Lower lobe of right lung (tissue), 2 donors: ENCODE measurements around the gene PON1. TPM values are rescaled to one million over a fixed set of nuclear protein-coding genes. Genes with fewer than 3 reads are reported as not detected.
A peak's percentile ranks its signal among the peaks of the same experiment; 100 is the strongest.

Source experiments
- ATAC-seq, 2 donors: fragments of 200-7000 bp; cut with Tn5 transposase; one replicate each; pipeline ENCODE4 v1.9.1; 2020 to 2022; ENCODE audit warnings: mild to moderate bottlenecking in 2 of 2, moderate library complexity in 2 of 2
- DNase-seq: peaks from one replicate; pipeline ENCODE4 v3.0.0-alpha.2; 2020
- H3K27ac ChIP-seq: fragments of 200-600 bp; one replicate; pipeline ENCODE4 v1.8.0; 2022
- H3K27me3 ChIP-seq: fragments of 200-600 bp; one replicate; pipeline ENCODE4 v1.8.0; 2022; ENCODE audit warnings: low read depth
- H3K36me3 ChIP-seq: fragments of 200-600 bp; one replicate; pipeline ENCODE4 v1.8.0; 2022; ENCODE audit warnings: mild to moderate bottlenecking
- H3K4me1 ChIP-seq: fragments of 200-600 bp; one replicate; pipeline ENCODE4 v1.8.0; 2022
- H3K4me3 ChIP-seq: fragments of 200-600 bp; one replicate; pipeline ENCODE4 v1.8.0; 2022; ENCODE audit warnings: mild to moderate bottlenecking
- H3K9me3 ChIP-seq: fragments of 200-600 bp; one replicate; pipeline ENCODE4 v1.8.0; 2022
- CTCF ChIP-seq: fragments of 200-600 bp; IDR thresholded peaks from one replicate; pipeline ENCODE4 v1.8.0; 2022; ENCODE audit warnings: antibody characterized with exemption, mild to moderate bottlenecking
- intact Hi-C: fragments of 100-400 bp; cut with DNase I; formaldehyde crosslinking; loops from one replicate; pipeline ENCODE4 v1.11.0; 2022
- total RNA-seq: library from RNA; stranded (reverse); fragmentation: NEBNext Ultra II Directional; extraction: Animal tissue kit (Norgen Biotek cat#: 25700); gene quantifications from one replicate; pipeline ENCODE4 v1.2.1, GENCODE V29; 2021
- donor health status: DM: no; HTN: yes; CAD: no; lungs with severe emphysema.

PON1 gene
- total RNA-seq, 1 donor from 2014 or later: 0.24 TPM

GRCh38 chr7:95295397-95295796 lies 28.9 kb downstream of the PON1 start:
- Histone ChIP-seq H3K4me3 (no peak overlapping the region), H3K4me1 (no peaks in the 10 kb centered on the region), H3K9me3 (no peaks in the 10 kb centered on the region), H3K36me3 (no peaks in the 10 kb centered on the region), H3K27me3 (no peaks in the 10 kb centered on the region), H3K27ac (no peak overlapping the region)
- no peak for ATAC-seq
- TF ChIP-seq CTCF: no peak
- intact Hi-C loops: no loop called here
- no peak for DNase-seq

GRCh38 chr7:95290166-95290830 lies 34.0 kb downstream of the PON1 start:
- H3K27me3 ChIP-seq: no peaks in the 10 kb centered on the region
- TF ChIP-seq CTCF: no peak
- DNase-seq: no peak
- intact Hi-C loops: no loop called here
- H3K4me3 ChIP-seq: no peak overlapping the region
- no peak for ATAC-seq
- H3K9me3 ChIP-seq: no peaks in the 10 kb centered on the region
- H3K36me3 ChIP-seq: peaks cover 5% of the 10 kb centered on the region
- no peak overlapping the region for H3K27ac ChIP-seq
- H3K4me1 ChIP-seq: no peaks in the 10 kb centered on the region

- ATAC-seq: no peak
- H3K4me3 ChIP-seq: no peak overlapping the region
- H3K36me3 ChIP-seq: peaks cover 5% of the 10 kb centered on the region
- no peaks in the 10 kb centered on the region for H3K27me3 ChIP-seq
- H3K27ac ChIP-seq: no peak overlapping the region
- intact Hi-C loops: no loop called here
- TF ChIP-seq CTCF: no peak
- DNase-seq: no peak
- H3K9me3 ChIP-seq: no peaks in the 10 kb centered on the region
- no peaks in the 10 kb centered on the region for H3K4me1 ChIP-seq
These were observed 38.2 kb downstream of the PON1 start for GRCh38 chr7:95286096-95286495.

GRCh38 chr7:95279417-95279816 lies 44.9 kb downstream of the PON1 start:
- DNase-seq (no peak), ATAC-seq (peak in 1 of 2 donors; percentile 54)
- no peak overlapping the region for H3K4me3 ChIP-seq
- no peaks in the 10 kb centered on the region for H3K27me3 ChIP-seq
- H3K27ac ChIP-seq: no peak overlapping the region
- H3K36me3 ChIP-seq: no peaks in the 10 kb centered on the region
- no peak for TF ChIP-seq CTCF
- intact Hi-C loops: no loop called here
- no peaks in the 10 kb centered on the region for H3K9me3 ChIP-seq
- no peaks in the 10 kb centered on the region for H3K4me1 ChIP-seq

- no peak for ATAC-seq
- no peaks in the 10 kb centered on the region for H3K9me3 ChIP-seq
- TF ChIP-seq CTCF: no peak
- H3K4me1 ChIP-seq: no peaks in the 10 kb centered on the region
- H3K27me3 ChIP-seq: no peaks in the 10 kb centered on the region
- intact Hi-C loops: no loop called here
- no peak overlapping the region for H3K4me3 ChIP-seq
- H3K27ac ChIP-seq: no peak overlapping the region
- DNase-seq: no peak
- H3K36me3 ChIP-seq: no peaks in the 10 kb centered on the region
These were observed 48.2 kb downstream of the PON1 start for GRCh38 chr7:95276114-95276513.
